Heart left ventricle (tissue), 16 donors: ENCODE measurements around the gene DBH. TPM values are rescaled to one million over a fixed set of nuclear protein-coding genes. Genes with fewer than 3 reads are reported as not detected.

Experiments used
- ATAC-seq, 4 donors: fragments of 200-7000 bp; cut with Tn5 transposase; one replicate each; pipeline ENCODE4 v1.9.1; 2020 to 2022; ENCODE audit warnings: moderate library complexity in 4 of 4, mild to moderate bottlenecking in 3 of 4, moderate number of reproducible peaks in 1 of 4
- DNase-seq, 5 donors: peaks; one replicate each; pipeline ENCODE4 v3.0.0-alpha.2; 2020
- H3K27ac ChIP-seq, 12 donors: fragments of 200-600 bp; sonication (generic) in 4 of 12; one replicate each; pipeline versions ENCODE4 v1.5.0 to v1.8.0; 2016 to 2022; ENCODE audit warnings: mild to moderate bottlenecking in 2 of 12
- H3K27me3 ChIP-seq, 9 donors: fragments of 200-600 bp; sonication (generic) in 2 of 9; one replicate each; pipeline versions ENCODE4 v1.5.1 to v1.8.0; 2016 to 2022; ENCODE audit warnings: mild to moderate bottlenecking in 3 of 9
- H3K36me3 ChIP-seq, 9 donors: fragments of 200-600 bp; sonication (generic) in 2 of 9; one replicate each; pipeline versions ENCODE4 v1.5.0 to v1.8.0; 2018 to 2022; ENCODE audit warnings: mild to moderate bottlenecking in 2 of 9
- H3K4me1 ChIP-seq, 12 donors: fragments of 200-600 bp; sonication (generic) in 4 of 12; one replicate each; pipeline versions ENCODE4 v1.5.0 to v1.8.0; 2016 to 2022; ENCODE audit warnings: mild to moderate bottlenecking in 3 of 12
- H3K4me3 ChIP-seq, 12 donors: fragments of 200-600 bp; sonication (generic) in 4 of 12; one replicate each; pipeline versions ENCODE4 v1.5.0 to v1.8.0; 2017 to 2022; ENCODE audit warnings: mild to moderate bottlenecking in 9 of 12, moderate library complexity in 4 of 12
- H3K9me3 ChIP-seq, 12 donors: fragments of 200-600 bp; sonication (generic) in 4 of 12; one replicate each; pipeline versions ENCODE4 v1.5.0 to v1.8.0; 2016 to 2022; ENCODE audit warnings: mild to moderate bottlenecking in 1 of 12
- POLR2A ChIP-seq, 2 donors: fragments of 450-650 bp; IDR thresholded peaks; one replicate each; pipeline ENCODE4 v1.6.1; 2017; ENCODE audit warnings: antibody characterized with exemption in 2 of 2, mild to moderate bottlenecking in 2 of 2, moderate library complexity in 2 of 2
- WGBS, 4 donors: extraction: QIAGEN DNeasy Blood & Tissue Kit in 2 of 4; methylation state at CpG; one replicate each; pipeline versions ENCODE4 v1.1.5 to v1.1.7; 2013 to 2018; 5-methylcytosine and 5-hydroxymethylcytosine counted together
- intact Hi-C, 10 donors: fragments of 100-400 bp; cut with DNase I; formaldehyde crosslinking; loops; one replicate each; pipeline versions ENCODE4 v1.11.1 to v1.14.2; 2022
- polyA plus RNA-seq, 2 donors: library from polyadenylated mRNA; stranded (reverse); fragments of 200-250 nt; gene quantifications; one replicate each; pipeline ENCODE4 v1.2.3, GENCODE V29; 2013
- total RNA-seq, 9 donors: library from RNA; depleted of rRNA in 2 of 9; stranded (reverse); fragments of >200 nt in 2 of 9; fragmentation: NEBNext Ultra II Directional in 3 of 9; extraction: Animal tissue kit (Norgen Biotek cat#: 25700) in 3 of 9; gene quantifications; one replicate each; pipeline versions ENCODE4 v1.1.0 to v1.2.4, GENCODE V29; 2016 to 2023
- TF ChIP-seq, protein P1 (sequence below), 12 donors: fragments of 200-600 bp; sonication (generic) in 4 of 12; IDR thresholded peaks; one replicate each; pipeline versions ENCODE4 v1.5.0 to v1.8.0; 2018 to 2022; ENCODE audit warnings: antibody characterized with exemption in 12 of 12, mild to moderate bottlenecking in 5 of 12
- donor health status: ischemic (EF 13 %, LVEDD 7.1; RV severe dilation, severe dysfunction).
- donor health status: healthy with polysubstance abuse.
- donor health status: DM: no; HTN: yes; CAD: no.
- donor health status: DM: no; HTN: no; CAD: no.
- donor health status: ischemic (EF 25% LVEDD 6.9; RV normal size, moderate dysfunction).
- donor health status: ischemic (EF 25% LVEDD 5.7; RV mildly dilated, moderate dysfunction).
- donor health status: healthy.
- donor health status: DM: yes; HTN: yes; CAD: no.
- donor health status: ischemic (EF 35%, LVEDD 5.7; RV mildly dilated, moderate dysfunction).
- donor health status: nonischemic (EF 11% LVEDD 7.7; RV severe dilation, severe dysfunction).
- donor health status: DM: yes; HTN: yes; CAD: no.
- donor health status: PGD.
- donor health status: ischemic (EF 29% LVEDD 5.4; RV normal size, mild dysfunction).
- donor health status: nonischemic (EF 23%, LVEDD 6.1; RV moderate dilation, normal function).

Gene DBH
- total and polyA plus RNA-seq, 11 donors = 0.06 to 0.08 TPM; not detected in 9

DNA sequence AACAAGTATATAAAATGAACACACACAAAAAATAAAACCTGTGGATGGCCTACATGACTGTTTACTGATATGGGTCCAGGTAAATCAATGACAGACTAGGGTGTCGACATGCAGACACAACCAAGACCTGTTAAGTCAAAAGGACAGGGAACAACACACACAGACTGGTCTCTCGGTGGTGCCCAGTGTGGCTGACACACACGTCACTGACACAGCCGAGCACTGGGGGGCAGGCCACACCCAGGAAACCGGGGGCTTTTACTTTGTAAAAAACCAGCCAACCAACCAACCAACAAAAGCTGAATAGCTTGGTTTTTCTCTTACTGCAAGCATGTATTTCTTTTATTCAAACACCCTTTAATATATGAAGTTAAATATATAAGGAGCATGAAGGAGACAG lies 31.9 kb upstream of the DBH start:
- Histone ChIP-seq H3K36me3 (no peaks in the 10 kb centered on the region), H3K9me3 (no peaks in the 10 kb centered on the region), H3K27me3 (peaks cover 12 to 77% (median 30%) of the 10 kb centered on the region in 9 donors), H3K4me3 (no peak overlapping the region), H3K4me1 (peaks cover 0 to 6% (median 0%) of the 10 kb centered on the region in 12 donors), H3K27ac (no peak overlapping the region)
- TF ChIP-seq POLR2A (IDR thresholded peaks at IDR 0.05) = no peak
- TF ChIP-seq, protein P1, sequence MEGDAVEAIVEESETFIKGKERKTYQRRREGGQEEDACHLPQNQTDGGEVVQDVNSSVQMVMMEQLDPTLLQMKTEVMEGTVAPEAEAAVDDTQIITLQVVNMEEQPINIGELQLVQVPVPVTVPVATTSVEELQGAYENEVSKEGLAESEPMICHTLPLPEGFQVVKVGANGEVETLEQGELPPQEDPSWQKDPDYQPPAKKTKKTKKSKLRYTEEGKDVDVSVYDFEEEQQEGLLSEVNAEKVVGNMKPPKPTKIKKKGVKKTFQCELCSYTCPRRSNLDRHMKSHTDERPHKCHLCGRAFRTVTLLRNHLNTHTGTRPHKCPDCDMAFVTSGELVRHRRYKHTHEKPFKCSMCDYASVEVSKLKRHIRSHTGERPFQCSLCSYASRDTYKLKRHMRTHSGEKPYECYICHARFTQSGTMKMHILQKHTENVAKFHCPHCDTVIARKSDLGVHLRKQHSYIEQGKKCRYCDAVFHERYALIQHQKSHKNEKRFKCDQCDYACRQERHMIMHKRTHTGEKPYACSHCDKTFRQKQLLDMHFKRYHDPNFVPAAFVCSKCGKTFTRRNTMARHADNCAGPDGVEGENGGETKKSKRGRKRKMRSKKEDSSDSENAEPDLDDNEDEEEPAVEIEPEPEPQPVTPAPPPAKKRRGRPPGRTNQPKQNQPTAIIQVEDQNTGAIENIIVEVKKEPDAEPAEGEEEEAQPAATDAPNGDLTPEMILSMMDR (IDR thresholded peaks at IDR 0.05) = no peak
- WGBS, 4 donors = 25 to 35% (median 29%) methylated on average over 5 of the region's 5 CpGs
- ATAC-seq (no peak), DNase-seq (no peak)
- intact Hi-C loops = loop anchor here in 1 of 10 donors (10.0 kb wide), 1 partner anchor 111 kb away; no protein-coding TSS in a partner anchor

- intact Hi-C loops = loop anchor here in 1 of 10 donors (10.0 kb wide), 1 partner anchor 110 kb away; no protein-coding TSS in a partner anchor
- Histone ChIP-seq H3K4me3 (no peak overlapping the region), H3K27ac (no peak overlapping the region), H3K9me3 (no peaks in the 10 kb centered on the region), H3K4me1 (peaks cover 0 to 9% (median 0%) of the 10 kb centered on the region in 12 donors), H3K27me3 (peaks cover 14 to 82% (median 34%) of the 10 kb centered on the region in 9 donors), H3K36me3 (no peaks in the 10 kb centered on the region)
- DNase-seq (no peak), ATAC-seq (no peak)
- no peak for TF ChIP-seq POLR2A (IDR thresholded peaks at IDR 0.05)
- TF ChIP-seq, protein P1 (IDR thresholded peaks at IDR 0.05) = no peak
- 64 to 69% (median 64%) methylated on average over 12 to 14 of the region's 14 CpGs for WGBS, 4 donors
These were observed 31.3 kb upstream of the DBH start for GRCh38 chr9:133604856-133605255.

DNA sequence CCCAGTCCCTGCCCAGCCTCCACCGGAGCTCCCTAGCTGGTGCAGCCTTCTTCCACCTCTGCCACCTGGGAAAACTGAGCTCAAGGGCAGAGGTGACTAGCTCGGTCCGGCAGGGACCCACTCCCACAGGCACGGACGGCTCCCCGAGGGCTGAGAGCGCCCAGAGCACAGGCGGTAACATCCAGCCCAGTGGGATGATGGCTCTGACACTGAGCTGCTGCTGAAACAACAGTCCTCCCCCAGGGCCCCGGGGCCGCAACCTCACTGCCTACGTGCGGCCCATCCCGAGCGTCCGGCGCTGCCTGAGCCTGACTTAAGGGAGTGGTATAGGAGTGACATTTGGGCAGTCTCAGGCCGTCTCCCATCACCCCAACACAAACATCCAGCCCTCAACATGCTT lies 30.7 kb upstream of the DBH start:
- 84 to 91% (median 87%) methylated on average over 10 to 17 of the region's 17 CpGs for WGBS, 4 donors
- DNase-seq (no peak), ATAC-seq (no peak)
- H3K27me3 ChIP-seq = peaks cover 16 to 88% (median 36%) of the 10 kb centered on the region in 9 donors
- H3K4me1 ChIP-seq = peaks cover 0 to 9% (median 0%) of the 10 kb centered on the region in 12 donors
- no peak overlapping the region for H3K27ac ChIP-seq
- no peaks in the 10 kb centered on the region for H3K36me3 ChIP-seq
- no peaks in the 10 kb centered on the region for H3K9me3 ChIP-seq
- intact Hi-C loops = loop anchor here in 1 of 10 donors (10.0 kb wide), 1 partner anchor 109 kb away; no protein-coding TSS in a partner anchor
- H3K4me3 ChIP-seq = no peak overlapping the region
- TF ChIP-seq POLR2A (IDR thresholded peaks at IDR 0.05) = no peak
- TF ChIP-seq, protein P1 (IDR thresholded peaks at IDR 0.05) = no peak

DNA sequence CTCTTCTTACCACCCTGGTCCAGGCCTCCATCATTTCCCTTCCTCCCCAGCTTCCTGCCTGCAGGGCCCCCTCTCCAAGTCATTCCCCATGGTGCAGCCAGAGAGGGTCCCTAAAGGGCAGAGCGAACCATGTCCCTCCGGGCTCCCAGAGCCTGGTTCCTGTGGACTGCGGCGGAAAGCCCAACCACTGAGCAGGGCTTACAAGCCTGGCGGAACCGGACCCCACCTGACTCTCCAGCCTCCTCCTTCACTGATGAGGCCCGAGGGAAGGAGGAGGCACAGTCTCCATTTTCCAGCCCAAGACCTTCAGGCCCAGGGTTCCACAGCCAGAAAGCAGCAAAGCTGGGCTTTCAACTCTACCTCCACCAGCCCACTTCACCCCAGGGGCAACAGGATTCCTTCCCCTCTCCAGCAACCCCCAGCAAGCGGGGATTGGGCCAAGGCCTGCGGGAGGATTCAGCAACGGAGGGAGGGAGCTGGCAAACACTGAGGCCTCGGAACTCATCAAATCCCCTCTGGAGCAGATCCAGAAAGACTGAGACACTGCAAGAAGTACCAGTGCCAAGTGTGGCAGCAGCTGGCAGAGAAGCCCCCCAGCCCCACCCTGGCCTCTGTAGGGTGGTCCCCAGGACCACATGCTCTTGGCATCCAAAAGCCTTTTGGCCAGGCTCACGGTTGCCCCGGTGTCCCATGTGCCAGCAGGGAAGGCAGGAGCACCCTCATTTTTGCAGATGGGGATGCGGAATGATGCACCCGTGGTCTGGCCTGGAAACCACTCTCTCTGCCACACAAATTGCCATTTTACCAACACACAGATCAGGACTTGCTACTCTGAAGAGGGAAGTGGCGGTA lies 30.1 kb upstream of the DBH start:
- H3K4me3 ChIP-seq = no peak overlapping the region
- H3K27ac ChIP-seq = no peak overlapping the region
- DNase-seq (no peak), ATAC-seq (no peak)
- H3K4me1 ChIP-seq = peaks cover 0 to 9% (median 0%) of the 10 kb centered on the region in 12 donors
- intact Hi-C loops = loop anchor here in 1 of 10 donors (10.0 kb wide), 1 partner anchor 109 kb away; no protein-coding TSS in a partner anchor
- H3K9me3 ChIP-seq = no peaks in the 10 kb centered on the region
- peaks cover 16 to 89% (median 36%) of the 10 kb centered on the region in 9 donors for H3K27me3 ChIP-seq
- TF ChIP-seq, protein P1 (IDR thresholded peaks at IDR 0.05) = no peak
- no peak for TF ChIP-seq POLR2A (IDR thresholded peaks at IDR 0.05)
- no peaks in the 10 kb centered on the region for H3K36me3 ChIP-seq
- 62 to 77% (median 72%) methylated on average over 14 to 16 of the region's 16 CpGs for WGBS, 4 donors
